Measurements from ENCODE around the gene TGFA.

TGFA gene

DNA sequence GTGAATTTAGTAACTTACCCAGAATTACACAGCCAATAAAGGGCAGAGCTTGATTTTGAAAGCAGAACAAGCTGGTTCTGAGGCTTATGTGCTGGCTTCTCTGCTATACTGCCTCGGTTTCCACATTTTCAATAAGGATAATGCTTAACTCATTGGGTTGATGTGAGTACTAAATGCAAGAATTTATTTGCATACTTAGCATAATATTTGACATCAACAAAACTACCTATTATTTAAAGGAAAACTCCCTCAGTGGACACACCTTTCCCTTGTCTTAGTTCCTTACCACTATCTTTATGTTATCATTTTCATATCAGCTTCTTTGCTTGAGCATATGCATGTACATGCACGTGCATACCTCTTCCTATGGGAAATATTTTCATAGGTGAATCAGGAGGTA is 3.0 kb upstream of the TGFA start:
- TF ChIP-seq EZH2phosphoT487 (IDR thresholded peaks at IDR 0.05; ENCODE audit: borderline replicate concordance, low read length), result no peak
- TF ChIP-seq, protein P1, sequence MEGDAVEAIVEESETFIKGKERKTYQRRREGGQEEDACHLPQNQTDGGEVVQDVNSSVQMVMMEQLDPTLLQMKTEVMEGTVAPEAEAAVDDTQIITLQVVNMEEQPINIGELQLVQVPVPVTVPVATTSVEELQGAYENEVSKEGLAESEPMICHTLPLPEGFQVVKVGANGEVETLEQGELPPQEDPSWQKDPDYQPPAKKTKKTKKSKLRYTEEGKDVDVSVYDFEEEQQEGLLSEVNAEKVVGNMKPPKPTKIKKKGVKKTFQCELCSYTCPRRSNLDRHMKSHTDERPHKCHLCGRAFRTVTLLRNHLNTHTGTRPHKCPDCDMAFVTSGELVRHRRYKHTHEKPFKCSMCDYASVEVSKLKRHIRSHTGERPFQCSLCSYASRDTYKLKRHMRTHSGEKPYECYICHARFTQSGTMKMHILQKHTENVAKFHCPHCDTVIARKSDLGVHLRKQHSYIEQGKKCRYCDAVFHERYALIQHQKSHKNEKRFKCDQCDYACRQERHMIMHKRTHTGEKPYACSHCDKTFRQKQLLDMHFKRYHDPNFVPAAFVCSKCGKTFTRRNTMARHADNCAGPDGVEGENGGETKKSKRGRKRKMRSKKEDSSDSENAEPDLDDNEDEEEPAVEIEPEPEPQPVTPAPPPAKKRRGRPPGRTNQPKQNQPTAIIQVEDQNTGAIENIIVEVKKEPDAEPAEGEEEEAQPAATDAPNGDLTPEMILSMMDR (IDR thresholded peaks at IDR 0.05; ENCODE audit: low read depth, low read length, poor library complexity, severe bottlenecking), result no peak
- Histone ChIP-seq H3K36me3 (ENCODE audit: control insufficient read depth, low read length) (no peaks in the 10 kb centered on the region), H3K4me1 (ENCODE audit: control insufficient read depth, low read length) (no peaks in the 10 kb centered on the region; the same call in 1 of the 2 replicates), H3K9me3 (ENCODE audit: control insufficient read depth, insufficient read depth, low read length) (no peaks in the 10 kb centered on the region), H3K4me3 (ENCODE audit: low read length) (no peak overlapping the region), H3K27me3 (ENCODE audit: control insufficient read depth, low read length) (peaks cover 34% of the 10 kb centered on the region), H3K4me2 (ENCODE audit: low read length) (no peak overlapping the region), H3K79me2 (ENCODE audit: control insufficient read depth, low read length) (no peaks in the 10 kb centered on the region), H3F3A (ENCODE audit: control insufficient read depth, insufficient read depth) (no peaks in the 10 kb centered on the region), H3K9me2 (replicated peaks; ENCODE audit: control insufficient read depth, low read length) (no peaks in the 10 kb centered on the region), H3K27ac (ENCODE audit: low read depth, low read length) (no peak overlapping the region), H4K20me1 (ENCODE audit: control insufficient read depth, insufficient read depth, low read depth, low read length) (no peaks in the 10 kb centered on the region)

- Histone ChIP-seq H3K27me3 (ENCODE audit: control insufficient read depth, low read length) (peaks cover 46% of the 10 kb centered on the region), H4K20me1 (ENCODE audit: control insufficient read depth, insufficient read depth, low read depth, low read length) (no peaks in the 10 kb centered on the region), H3K4me1 (ENCODE audit: control insufficient read depth, low read length) (no peaks in the 10 kb centered on the region; the same call in 1 of the 2 replicates), H3K4me2 (ENCODE audit: low read length) (peak overlapping the region; percentile 51), H3K9me2 (replicated peaks; ENCODE audit: control insufficient read depth, low read length) (no peaks in the 10 kb centered on the region), H3K79me2 (ENCODE audit: control insufficient read depth, low read length) (no peaks in the 10 kb centered on the region), H3K36me3 (ENCODE audit: control insufficient read depth, low read length) (no peaks in the 10 kb centered on the region), H3F3A (ENCODE audit: control insufficient read depth, insufficient read depth) (no peaks in the 10 kb centered on the region), H3K4me3 (ENCODE audit: low read length) (peak overlapping the region; percentile 52), H3K27ac (ENCODE audit: low read depth, low read length) (no peak overlapping the region), H3K9me3 (ENCODE audit: control insufficient read depth, insufficient read depth, low read length) (no peaks in the 10 kb centered on the region)
- TF ChIP-seq EZH2phosphoT487 (IDR thresholded peaks at IDR 0.05; ENCODE audit: borderline replicate concordance, low read length), result no peak
- TF ChIP-seq, protein P1 (IDR thresholded peaks at IDR 0.05; ENCODE audit: low read depth, low read length, poor library complexity, severe bottlenecking), result peak; percentile 49
Measured at GRCh38 chr2:70554338-70554892, 789 bp upstream of the TGFA start.

GRCh38 chr2:70553334-70553583 is 367 bp downstream of the TGFA start:
- H3K27ac ChIP-seq (ENCODE audit: low read depth, low read length), result no peak overlapping the region
- H3K27me3 ChIP-seq (ENCODE audit: control insufficient read depth, low read length), result peaks cover 47% of the 10 kb centered on the region
- no peaks in the 10 kb centered on the region for H3F3A ChIP-seq (ENCODE audit: control insufficient read depth, insufficient read depth)
- TF ChIP-seq EZH2phosphoT487 (IDR thresholded peaks at IDR 0.05; ENCODE audit: borderline replicate concordance, low read length), result no peak
- TF ChIP-seq, protein P1 (IDR thresholded peaks at IDR 0.05; ENCODE audit: low read depth, low read length, poor library complexity, severe bottlenecking), result no peak
- no peaks in the 10 kb centered on the region for H4K20me1 ChIP-seq (ENCODE audit: control insufficient read depth, insufficient read depth, low read depth, low read length)
- H3K4me1 ChIP-seq (ENCODE audit: control insufficient read depth, low read length), result no peaks in the 10 kb centered on the region; the same call in 1 of the 2 replicates
- no peaks in the 10 kb centered on the region for H3K79me2 ChIP-seq (ENCODE audit: control insufficient read depth, low read length)
- peak overlapping the region; percentile 51 for H3K4me2 ChIP-seq (ENCODE audit: low read length)
- no peaks in the 10 kb centered on the region for H3K9me3 ChIP-seq (ENCODE audit: control insufficient read depth, insufficient read depth, low read length)
- H3K36me3 ChIP-seq (ENCODE audit: control insufficient read depth, low read length), result no peaks in the 10 kb centered on the region
- H3K9me2 ChIP-seq (replicated peaks; ENCODE audit: control insufficient read depth, low read length), result no peaks in the 10 kb centered on the region
- H3K4me3 ChIP-seq (ENCODE audit: low read length), result peak overlapping the region; percentile 52; the same call in 1 of the 2 replicates
